Sigmoid colon (tissue), 7 donors: ENCODE results near the gene STX4. TPM values are rescaled to one million over a fixed set of nuclear protein-coding genes. Genes with fewer than 3 reads are reported as not detected.
"Not testable (repeated sequence)": the region's sequence is repeated elsewhere in the genome, so short reads cannot be mapped to it uniquely, and the experiment has no call there.

ENCODE experiments used
- DNase-seq: peaks from one replicate; pipeline ENCODE4 v3.0.0-alpha.2; 2019
- H3K27ac ChIP-seq, 4 donors: fragments of 200-600 bp; sonication (generic); one replicate each; pipeline ENCODE4 v1.5.1; 2016 to 2019; ENCODE audit warnings: mild to moderate bottlenecking in 1 of 4
- H3K27me3 ChIP-seq, 3 donors: fragments of 200-600 bp; sonication (generic); one replicate each; pipeline ENCODE4 v1.5.1; 2019; ENCODE audit warnings: mild to moderate bottlenecking in 1 of 3
- H3K36me3 ChIP-seq, 4 donors: fragments of 200-600 bp; sonication (generic); one replicate each; pipeline ENCODE4 v1.5.1; 2016 to 2019
- H3K4me1 ChIP-seq, 4 donors: fragments of 200-600 bp; sonication (generic); one replicate each; pipeline ENCODE4 v1.5.1; 2017 to 2019
- H3K4me3 ChIP-seq, 4 donors: fragments of 200-600 bp; sonication (generic); one replicate each; pipeline ENCODE4 v1.5.1; 2017 to 2019; ENCODE audit warnings: mild to moderate bottlenecking in 2 of 4, moderate library complexity in 1 of 4
- H3K9me3 ChIP-seq, 4 donors: fragments of 200-600 bp in 3 of 4; sonication (generic) in 3 of 4; one replicate each; pipeline versions ENCODE4 v1.5.1 to v1.6.1; 2013 to 2019
- CTCF ChIP-seq, 4 experiments: fragments of 450-650 bp in 3 of 4; fragments of 200-600 bp in 1 of 4; IDR thresholded peaks; one replicate each; pipeline ENCODE4 v1.5.1; 2016 to 2019; ENCODE audit warnings: antibody characterized with exemption in 4 of 4, mild to moderate bottlenecking in 3 of 4, moderate library complexity in 2 of 4
- EP300 ChIP-seq, 4 donors: sonication (generic); formaldehyde crosslinking; IDR thresholded peaks; one replicate each; pipeline ENCODE4 v1.6.1; 2017; ENCODE audit warnings: antibody characterized with exemption in 4 of 4
- POLR2A ChIP-seq, 2 donors: fragments of 450-650 bp; IDR thresholded peaks; one replicate each; pipeline ENCODE4 v1.6.1; 2016; ENCODE audit warnings: antibody characterized with exemption in 2 of 2, mild to moderate bottlenecking in 2 of 2, moderate library complexity in 2 of 2
- POLR2AphosphoS5 ChIP-seq, 4 donors: sonication (generic); formaldehyde crosslinking; IDR thresholded peaks; one replicate each; pipeline ENCODE4 v1.6.1; 2017; ENCODE audit warnings: antibody characterized with exemption in 4 of 4
- WGBS, 2 donors: extraction: QIAGEN DNeasy Blood & Tissue Kit; methylation state at CpG; one replicate each; pipeline ENCODE4 v1.1.7; 2013; 5-methylcytosine and 5-hydroxymethylcytosine counted together
- intact Hi-C: fragments of 100-400 bp; cut with DNase I; formaldehyde crosslinking; loops from one replicate; pipeline ENCODE4 v1.15.1; 2023
- polyA plus RNA-seq, 3 donors: library from polyadenylated mRNA; stranded (reverse); fragments of 200-250 nt; gene quantifications; one replicate each; pipeline ENCODE4 v1.2.3, GENCODE V29; 2013
- total RNA-seq, 4 donors: library from RNA; depleted of rRNA; stranded (reverse); fragments of >200 nt; gene quantifications; one replicate each; pipeline ENCODE4 v1.1.0, GENCODE V29; 2016
- donor health status: healthy with polysubstance abuse.
- donor health status: Bipolar disorder and iron deficiency.
- donor health status: healthy.

Gene STX4
- total and polyA plus RNA-seq, 7 donors: 23.9 to 76.3 (median 47.2) TPM

GRCh38 chr16:31009120-31009519 is 24.2 kb upstream of the STX4 start:
- no peak overlapping the region for H3K4me3 ChIP-seq
- no peak overlapping the region for H3K27ac ChIP-seq
- H3K4me1 ChIP-seq: peaks cover 0 to 5% (median 2%) of the 10 kb centered on the region in 4 donors
- H3K27me3 ChIP-seq: peaks cover 12 to 62% (median 37%) of the 10 kb centered on the region in 3 donors
- WGBS, 2 donors: 77 to 86% methylated on average over 7 of the region's 7 CpGs
- DNase-seq: no peak
- intact Hi-C loops: no loop called here
- no peak for TF ChIP-seq CTCF (IDR thresholded peaks at IDR 0.05)
- no peak for TF ChIP-seq EP300 (IDR thresholded peaks at IDR 0.05)
- TF ChIP-seq POLR2AphosphoS5 (IDR thresholded peaks at IDR 0.05): no peak
- TF ChIP-seq POLR2A (IDR thresholded peaks at IDR 0.05): no peak
- no peaks in the 10 kb centered on the region for H3K9me3 ChIP-seq
- H3K36me3 ChIP-seq: no peaks in the 10 kb centered on the region

- no peaks in the 10 kb centered on the region for H3K36me3 ChIP-seq
- 14 to 15% methylated on average over 36 of the region's 36 CpGs for WGBS, 2 donors
- H3K4me3 ChIP-seq: peak overlapping the region in 3 of 4 donors; percentile 18 to 32 (median 27)
- H3K27me3 ChIP-seq: peaks cover 12 to 72% (median 37%) of the 10 kb centered on the region in 3 donors
- no peaks in the 10 kb centered on the region for H3K9me3 ChIP-seq
- no peak for DNase-seq
- no peak for TF ChIP-seq CTCF (IDR thresholded peaks at IDR 0.05)
- TF ChIP-seq POLR2A (IDR thresholded peaks at IDR 0.05): no peak
- TF ChIP-seq EP300 (IDR thresholded peaks at IDR 0.05): no peak
- TF ChIP-seq POLR2AphosphoS5 (IDR thresholded peaks at IDR 0.05): no peak
- no peak overlapping the region for H3K27ac ChIP-seq
- intact Hi-C loops: no loop called here
- H3K4me1 ChIP-seq: peaks cover 0 to 5% (median 2%) of the 10 kb centered on the region in 4 donors
Observed at GRCh38 chr16:31009894-31010584, 23.3 kb upstream of the STX4 start.

GRCh38 chr16:31010585-31011325 is 22.6 kb upstream of the STX4 start, which contains the start of gene STX1B:
Gene STX1B, minus strand, starts transcription at chr16:31010638. Its CDS starts 242 bp downstream, at chr16:31010396.
- Histone ChIP-seq H3K27ac (no peak within 1 kb of the TSS), H3K9me3 (no peaks in the 10 kb centered on the region), H3K36me3 (no peaks in the 10 kb centered on the region), H3K4me1 (peaks cover 0 to 5% (median 2%) of the 10 kb centered on the region in 4 donors), H3K4me3 (peak within 1 kb of the TSS in 3 of 4 donors; percentile 18 to 32 (median 27)), H3K27me3 (peaks cover 12 to 75% (median 37%) of the 10 kb centered on the region in 3 donors)
- TF ChIP-seq CTCF (IDR thresholded peaks at IDR 0.05) (no peak), EP300 (IDR thresholded peaks at IDR 0.05) (no peak), POLR2AphosphoS5 (IDR thresholded peaks at IDR 0.05) (no peak), POLR2A (IDR thresholded peaks at IDR 0.05) (no peak)
- intact Hi-C loops: no loop called here
- DNase-seq: no peak
- 8 to 13% methylated on average over 44 to 45 of the region's 45 CpGs for whole genome bisulfite sequencing, 2 donors

- intact Hi-C loops, H3K9me3 ChIP-seq, H3K4me3 ChIP-seq, H3K36me3 ChIP-seq, DNase-seq, H3K4me1 ChIP-seq, H3K27ac ChIP-seq: not testable (repeated sequence)
- peaks cover 12 to 75% (median 37%) of the 10 kb centered on the region in 3 donors for H3K27me3 ChIP-seq
- 80 to 83% methylated on average over 7 of the region's 7 CpGs for WGBS, 2 donors
Observed at GRCh38 chr16:31011815-31012214, 21.5 kb upstream of the STX4 start.

- H3K4me3 ChIP-seq, H3K9me3 ChIP-seq, H3K4me1 ChIP-seq, intact Hi-C loops, DNase-seq, H3K27ac ChIP-seq, H3K36me3 ChIP-seq: not testable (repeated sequence)
- H3K27me3 ChIP-seq: peaks cover 10 to 67% (median 37%) of the 10 kb centered on the region in 3 donors
Observed at GRCh38 chr16:31013292-31013691, 20.1 kb upstream of the STX4 start.
